Neural cell (in vitro differentiated cells): ENCODE measurements around the gene CRADD. TPM values are rescaled to one million over a fixed set of nuclear protein-coding genes. Genes with fewer than 3 reads are reported as not detected.

Source experiments
- H2AFZ ChIP-seq: fragments of 200-600, 300-800 bp; sonication (generic), shearing (Covaris generic); 2 replicates; pipeline ENCODE4 v1.6.0; 2014; ENCODE audit warnings: low read depth, mild to moderate bottlenecking, antibody characterized with exemption, low read length, moderate library complexity
- H3F3A ChIP-seq: fragments of 200-600 bp; shearing (Covaris generic); 2 replicates; pipeline ENCODE4 v1.6.1; 2016; ENCODE audit warnings: mild to moderate bottlenecking, moderate library complexity, mixed read lengths, antibody characterized with exemption, low read length; ENCODE audit not compliant: insufficient read depth, poor library complexity, severe bottlenecking
- H3K27ac ChIP-seq: fragments of 200-600, 300-800 bp; sonication (generic), shearing (Covaris generic); 2 replicates; pipeline ENCODE4 v1.5.1; 2014; ENCODE audit warnings: mild to moderate bottlenecking, low read length, moderate library complexity
- H3K27me3 ChIP-seq: fragments of 300-800, 200-600 bp; sonication (generic), shearing (Covaris generic); 2 replicates; pipeline ENCODE4 v1.6.0; 2014; ENCODE audit warnings: mild to moderate bottlenecking, low read depth, low read length, moderate library complexity; ENCODE audit not compliant: insufficient read depth
- H3K36me3 ChIP-seq: fragments of 300-800, 200-600 bp; sonication (generic), shearing (Covaris generic); 2 replicates; pipeline ENCODE4 v1.5.1; 2014; ENCODE audit warnings: mild to moderate bottlenecking, antibody characterized with exemption, low read length, moderate library complexity; ENCODE audit not compliant: insufficient read depth
- H3K4me2 ChIP-seq: fragments of 300-800, 200-600 bp; sonication (generic), shearing (Covaris generic); 2 replicates; pipeline ENCODE4 v1.6.0; 2014; ENCODE audit warnings: mild to moderate bottlenecking, low read length
- H3K4me3 ChIP-seq: fragments of 300-800, 200-600 bp; sonication (generic), shearing (Covaris generic); 2 replicates; pipeline ENCODE4 v1.5.1; 2014; ENCODE audit warnings: mild to moderate bottlenecking, low read length, moderate library complexity
- H3K79me2 ChIP-seq: fragments of 200-600 bp; shearing (Covaris generic); replicated peaks from 2 replicates; pipeline ENCODE4 v1.6.0; 2014; ENCODE audit warnings: mild to moderate bottlenecking, low read length, moderate library complexity; ENCODE audit not compliant: insufficient read depth
- H3K9ac ChIP-seq: fragments of 300-800, 200-600 bp; sonication (generic), shearing (Covaris generic); 2 replicates; pipeline ENCODE4 v1.6.1; 2016; ENCODE audit warnings: mild to moderate bottlenecking, low read length, mixed read lengths
- H3K9me2 ChIP-seq: fragments of 200-600 bp; shearing (Covaris generic); 2 replicates; pipeline ENCODE4 v1.6.1; 2016; ENCODE audit warnings: mild to moderate bottlenecking, low read length, mixed read lengths; ENCODE audit not compliant: insufficient read depth
- H3K9me3 ChIP-seq: fragments of 200-600, 300-800 bp; sonication (generic), shearing (Covaris generic); 2 replicates; pipeline ENCODE4 v1.6.1; 2016; ENCODE audit warnings: mild to moderate bottlenecking, mixed run types, low read length, moderate library complexity, mixed read lengths
- H4K20me1 ChIP-seq: fragments of 200-600 bp; shearing (Covaris generic); 2 replicates; pipeline ENCODE4 v1.6.1; 2016; ENCODE audit warnings: mild to moderate bottlenecking, mixed run types; ENCODE audit not compliant: insufficient read depth
- EP300 ChIP-seq: fragments of 450-650 bp; conservative IDR thresholded peaks from 2 replicates; pipeline ENCODE4 v1.6.1; 2014; ENCODE audit warnings: antibody characterized with exemption, mild to moderate bottlenecking, moderate library complexity; ENCODE audit not compliant: poor library complexity, severe bottlenecking
- EZH2 ChIP-seq: fragments of 200-600, 300-800 bp; shearing (Covaris generic), sonication (generic); IDR thresholded peaks from 2 replicates; pipeline ENCODE4 v1.6.1; 2014; ENCODE audit warnings: antibody characterized with exemption, low read length, borderline replicate concordance, mild to moderate bottlenecking; ENCODE audit not compliant: insufficient read depth, poor library complexity, severe bottlenecking
- MXI1 ChIP-seq: fragments of 450-650 bp; conservative IDR thresholded peaks from 2 replicates; pipeline ENCODE4 v1.6.1; 2014; ENCODE audit warnings: antibody characterized with exemption, mild to moderate bottlenecking; ENCODE audit not compliant: poor library complexity, severe bottlenecking
- POLR2AphosphoS5 ChIP-seq: IDR thresholded peaks from 2 replicates; pipeline ENCODE4 v1.6.1; 2012
- RAD21 ChIP-seq: fragments of 450-650 bp; conservative IDR thresholded peaks from 2 replicates; pipeline ENCODE4 v1.6.1; 2014; ENCODE audit warnings: antibody characterized with exemption, mild to moderate bottlenecking, moderate library complexity
- SMC3 ChIP-seq: fragments of 450-650 bp; conservative IDR thresholded peaks from 2 replicates; pipeline ENCODE4 v1.6.1; 2014; ENCODE audit warnings: antibody characterized with exemption, mild to moderate bottlenecking, moderate library complexity; ENCODE audit not compliant: poor library complexity
- TAF1 ChIP-seq: IDR thresholded peaks from 2 replicates; pipeline ENCODE4 v1.6.1; 2012; ENCODE audit warnings: low read depth
- polyA plus RNA-seq: library from polyadenylated mRNA; depleted of rRNA; stranded (reverse); fragments of >200 nt; gene quantifications from 2 replicates; pipeline ENCODE4 v1.2.3, GENCODE V29; 2014
- TF ChIP-seq, protein P1 (sequence below): IDR thresholded peaks from 2 replicates; pipeline ENCODE4 v1.6.1; 2012; ENCODE audit warnings: borderline replicate concordance
- TF ChIP-seq, protein P2 (sequence below): fragments of 450-650 bp; IDR thresholded peaks from 2 replicates; pipeline ENCODE4 v1.5.1; 2014; ENCODE audit warnings: antibody characterized with exemption, mild to moderate bottlenecking, moderate library complexity; ENCODE audit not compliant: poor library complexity, severe bottlenecking

The CRADD gene
- polyA plus RNA-seq, 1 donor from 2014 or later: 23.5 TPM

DNA sequence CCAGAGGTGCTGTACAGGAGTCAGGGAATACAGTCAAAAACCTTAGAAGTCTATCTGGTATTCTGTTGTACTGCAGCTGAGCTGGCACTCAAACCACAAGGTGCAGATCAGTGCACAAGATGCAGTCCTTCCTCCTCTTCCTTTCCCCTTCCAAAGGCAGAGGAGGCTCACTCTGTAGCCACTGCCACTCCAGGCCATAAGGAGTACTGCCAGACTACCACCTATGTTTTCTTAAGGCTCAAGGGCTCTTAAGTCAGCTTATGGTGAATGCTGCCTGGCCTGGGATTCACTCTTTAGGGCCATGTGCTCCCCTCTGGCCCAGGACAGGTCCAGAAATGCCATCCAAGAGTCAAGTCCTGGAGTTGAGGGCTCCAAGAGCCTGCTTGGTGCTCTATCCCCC is 200.3 kb downstream of the CRADD start:
- no peak for TF ChIP-seq SMC3
- TF ChIP-seq EP300: no peak
- TF ChIP-seq, protein P1, sequence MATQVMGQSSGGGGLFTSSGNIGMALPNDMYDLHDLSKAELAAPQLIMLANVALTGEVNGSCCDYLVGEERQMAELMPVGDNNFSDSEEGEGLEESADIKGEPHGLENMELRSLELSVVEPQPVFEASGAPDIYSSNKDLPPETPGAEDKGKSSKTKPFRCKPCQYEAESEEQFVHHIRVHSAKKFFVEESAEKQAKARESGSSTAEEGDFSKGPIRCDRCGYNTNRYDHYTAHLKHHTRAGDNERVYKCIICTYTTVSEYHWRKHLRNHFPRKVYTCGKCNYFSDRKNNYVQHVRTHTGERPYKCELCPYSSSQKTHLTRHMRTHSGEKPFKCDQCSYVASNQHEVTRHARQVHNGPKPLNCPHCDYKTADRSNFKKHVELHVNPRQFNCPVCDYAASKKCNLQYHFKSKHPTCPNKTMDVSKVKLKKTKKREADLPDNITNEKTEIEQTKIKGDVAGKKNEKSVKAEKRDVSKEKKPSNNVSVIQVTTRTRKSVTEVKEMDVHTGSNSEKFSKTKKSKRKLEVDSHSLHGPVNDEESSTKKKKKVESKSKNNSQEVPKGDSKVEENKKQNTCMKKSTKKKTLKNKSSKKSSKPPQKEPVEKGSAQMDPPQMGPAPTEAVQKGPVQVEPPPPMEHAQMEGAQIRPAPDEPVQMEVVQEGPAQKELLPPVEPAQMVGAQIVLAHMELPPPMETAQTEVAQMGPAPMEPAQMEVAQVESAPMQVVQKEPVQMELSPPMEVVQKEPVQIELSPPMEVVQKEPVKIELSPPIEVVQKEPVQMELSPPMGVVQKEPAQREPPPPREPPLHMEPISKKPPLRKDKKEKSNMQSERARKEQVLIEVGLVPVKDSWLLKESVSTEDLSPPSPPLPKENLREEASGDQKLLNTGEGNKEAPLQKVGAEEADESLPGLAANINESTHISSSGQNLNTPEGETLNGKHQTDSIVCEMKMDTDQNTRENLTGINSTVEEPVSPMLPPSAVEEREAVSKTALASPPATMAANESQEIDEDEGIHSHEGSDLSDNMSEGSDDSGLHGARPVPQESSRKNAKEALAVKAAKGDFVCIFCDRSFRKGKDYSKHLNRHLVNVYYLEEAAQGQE: no peak
- no peak for TF ChIP-seq MXI1
- TF ChIP-seq EZH2: no peak
- TF ChIP-seq POLR2AphosphoS5: no peak
- TF ChIP-seq RAD21: no peak
- TF ChIP-seq, protein P2, sequence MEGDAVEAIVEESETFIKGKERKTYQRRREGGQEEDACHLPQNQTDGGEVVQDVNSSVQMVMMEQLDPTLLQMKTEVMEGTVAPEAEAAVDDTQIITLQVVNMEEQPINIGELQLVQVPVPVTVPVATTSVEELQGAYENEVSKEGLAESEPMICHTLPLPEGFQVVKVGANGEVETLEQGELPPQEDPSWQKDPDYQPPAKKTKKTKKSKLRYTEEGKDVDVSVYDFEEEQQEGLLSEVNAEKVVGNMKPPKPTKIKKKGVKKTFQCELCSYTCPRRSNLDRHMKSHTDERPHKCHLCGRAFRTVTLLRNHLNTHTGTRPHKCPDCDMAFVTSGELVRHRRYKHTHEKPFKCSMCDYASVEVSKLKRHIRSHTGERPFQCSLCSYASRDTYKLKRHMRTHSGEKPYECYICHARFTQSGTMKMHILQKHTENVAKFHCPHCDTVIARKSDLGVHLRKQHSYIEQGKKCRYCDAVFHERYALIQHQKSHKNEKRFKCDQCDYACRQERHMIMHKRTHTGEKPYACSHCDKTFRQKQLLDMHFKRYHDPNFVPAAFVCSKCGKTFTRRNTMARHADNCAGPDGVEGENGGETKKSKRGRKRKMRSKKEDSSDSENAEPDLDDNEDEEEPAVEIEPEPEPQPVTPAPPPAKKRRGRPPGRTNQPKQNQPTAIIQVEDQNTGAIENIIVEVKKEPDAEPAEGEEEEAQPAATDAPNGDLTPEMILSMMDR: no peak
- no peaks in the 10 kb centered on the region for H3K79me2 ChIP-seq
- no peak overlapping the region for H2AFZ ChIP-seq
- H4K20me1 ChIP-seq: no peaks in the 10 kb centered on the region
- no peak overlapping the region for H3K27ac ChIP-seq
- no peak overlapping the region for H3K4me3 ChIP-seq
- H3K9ac ChIP-seq: no peak overlapping the region
- H3K27me3 ChIP-seq: no peaks in the 10 kb centered on the region
- H3K4me2 ChIP-seq: no peak overlapping the region
- no peaks in the 10 kb centered on the region for H3F3A ChIP-seq
- H3K9me3 ChIP-seq: no peaks in the 10 kb centered on the region
- H3K36me3 ChIP-seq: no peaks in the 10 kb centered on the region
- H3K9me2 ChIP-seq: no peaks in the 10 kb centered on the region

DNA sequence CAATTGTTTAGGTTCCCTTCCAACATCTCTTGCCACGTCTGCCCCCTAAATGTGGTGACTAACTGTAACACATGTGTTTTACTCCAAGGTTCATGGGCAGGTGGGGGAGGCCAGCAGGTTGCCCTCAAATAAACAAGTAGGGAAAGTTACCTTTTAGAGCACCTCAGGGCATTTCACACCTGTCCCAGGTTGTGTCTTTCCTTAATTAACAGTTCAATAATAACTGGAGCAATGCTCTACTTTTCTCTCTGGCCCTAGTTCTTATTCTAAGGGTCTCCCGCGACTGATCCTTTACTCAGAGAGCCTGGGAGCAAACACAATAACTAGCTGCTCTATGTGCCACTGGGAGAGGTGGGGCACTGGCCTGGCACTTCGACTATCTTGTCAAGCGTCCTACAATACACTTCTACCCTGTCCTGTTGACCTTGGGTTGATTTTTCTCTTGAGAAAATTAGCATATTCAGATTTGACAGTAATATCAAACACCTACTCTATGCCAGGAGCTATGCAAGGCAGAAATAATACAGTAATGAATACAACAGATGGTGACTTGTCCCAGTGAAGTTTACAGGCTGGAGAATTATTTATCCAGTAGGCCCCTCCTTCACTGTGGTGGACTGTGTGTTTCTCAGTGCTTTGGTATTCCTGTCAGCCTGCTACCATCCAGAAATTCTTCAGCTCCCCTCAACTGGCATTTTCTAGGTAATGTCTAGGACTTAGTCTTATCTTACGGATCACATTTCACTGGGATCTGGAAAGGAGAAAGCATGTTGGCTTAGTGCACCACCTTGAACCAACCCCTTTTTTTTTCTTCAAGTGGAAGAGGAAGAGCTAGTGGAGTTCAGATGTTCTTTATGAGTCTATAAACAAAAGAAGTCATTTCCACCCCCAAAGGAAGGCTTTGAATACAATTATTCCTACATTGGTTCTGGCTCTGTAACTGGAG is 202.6 kb downstream of the CRADD start:
- Histone ChIP-seq H3K79me2 (no peaks in the 10 kb centered on the region), H3K4me3 (no peak overlapping the region), H3K36me3 (no peaks in the 10 kb centered on the region), H3K27ac (no peak overlapping the region), H3K9ac (no peak overlapping the region), H2AFZ (no peak overlapping the region), H4K20me1 (no peaks in the 10 kb centered on the region), H3K9me2 (no peaks in the 10 kb centered on the region), H3K9me3 (no peaks in the 10 kb centered on the region), H3K27me3 (no peaks in the 10 kb centered on the region), H3F3A (no peaks in the 10 kb centered on the region), H3K4me2 (no peak overlapping the region)
- TF ChIP-seq MXI1 (no peak), POLR2AphosphoS5 (no peak), TAF1 (no peak), SMC3 (no peak), RAD21 (no peak), EP300 (no peak), EZH2 (no peak)
- TF ChIP-seq, protein P2: no peak
- TF ChIP-seq, protein P1: no peak
